Stimulated activated CD8-positive, alpha-beta memory T cell treated with anti-CD3 and anti-CD28 coated beads, Interleukin-7, amount 100 ng/mL, for 1 hour (primary cell): ENCODE measurements around the gene FNDC3A.

Experiments
- DNase-seq, 2 donors: peaks; one replicate each; pipeline ENCODE4 v3.0.0-alpha.2; 2020; ENCODE audit warnings: low read depth in 2 of 2

The FNDC3A gene, protein sequence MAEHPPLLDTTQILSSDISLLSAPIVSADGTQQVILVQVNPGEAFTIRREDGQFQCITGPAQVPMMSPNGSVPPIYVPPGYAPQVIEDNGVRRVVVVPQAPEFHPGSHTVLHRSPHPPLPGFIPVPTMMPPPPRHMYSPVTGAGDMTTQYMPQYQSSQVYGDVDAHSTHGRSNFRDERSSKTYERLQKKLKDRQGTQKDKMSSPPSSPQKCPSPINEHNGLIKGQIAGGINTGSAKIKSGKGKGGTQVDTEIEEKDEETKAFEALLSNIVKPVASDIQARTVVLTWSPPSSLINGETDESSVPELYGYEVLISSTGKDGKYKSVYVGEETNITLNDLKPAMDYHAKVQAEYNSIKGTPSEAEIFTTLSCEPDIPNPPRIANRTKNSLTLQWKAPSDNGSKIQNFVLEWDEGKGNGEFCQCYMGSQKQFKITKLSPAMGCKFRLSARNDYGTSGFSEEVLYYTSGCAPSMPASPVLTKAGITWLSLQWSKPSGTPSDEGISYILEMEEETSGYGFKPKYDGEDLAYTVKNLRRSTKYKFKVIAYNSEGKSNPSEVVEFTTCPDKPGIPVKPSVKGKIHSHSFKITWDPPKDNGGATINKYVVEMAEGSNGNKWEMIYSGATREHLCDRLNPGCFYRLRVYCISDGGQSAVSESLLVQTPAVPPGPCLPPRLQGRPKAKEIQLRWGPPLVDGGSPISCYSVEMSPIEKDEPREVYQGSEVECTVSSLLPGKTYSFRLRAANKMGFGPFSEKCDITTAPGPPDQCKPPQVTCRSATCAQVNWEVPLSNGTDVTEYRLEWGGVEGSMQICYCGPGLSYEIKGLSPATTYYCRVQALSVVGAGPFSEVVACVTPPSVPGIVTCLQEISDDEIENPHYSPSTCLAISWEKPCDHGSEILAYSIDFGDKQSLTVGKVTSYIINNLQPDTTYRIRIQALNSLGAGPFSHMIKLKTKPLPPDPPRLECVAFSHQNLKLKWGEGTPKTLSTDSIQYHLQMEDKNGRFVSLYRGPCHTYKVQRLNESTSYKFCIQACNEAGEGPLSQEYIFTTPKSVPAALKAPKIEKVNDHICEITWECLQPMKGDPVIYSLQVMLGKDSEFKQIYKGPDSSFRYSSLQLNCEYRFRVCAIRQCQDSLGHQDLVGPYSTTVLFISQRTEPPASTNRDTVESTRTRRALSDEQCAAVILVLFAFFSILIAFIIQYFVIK

DNA sequence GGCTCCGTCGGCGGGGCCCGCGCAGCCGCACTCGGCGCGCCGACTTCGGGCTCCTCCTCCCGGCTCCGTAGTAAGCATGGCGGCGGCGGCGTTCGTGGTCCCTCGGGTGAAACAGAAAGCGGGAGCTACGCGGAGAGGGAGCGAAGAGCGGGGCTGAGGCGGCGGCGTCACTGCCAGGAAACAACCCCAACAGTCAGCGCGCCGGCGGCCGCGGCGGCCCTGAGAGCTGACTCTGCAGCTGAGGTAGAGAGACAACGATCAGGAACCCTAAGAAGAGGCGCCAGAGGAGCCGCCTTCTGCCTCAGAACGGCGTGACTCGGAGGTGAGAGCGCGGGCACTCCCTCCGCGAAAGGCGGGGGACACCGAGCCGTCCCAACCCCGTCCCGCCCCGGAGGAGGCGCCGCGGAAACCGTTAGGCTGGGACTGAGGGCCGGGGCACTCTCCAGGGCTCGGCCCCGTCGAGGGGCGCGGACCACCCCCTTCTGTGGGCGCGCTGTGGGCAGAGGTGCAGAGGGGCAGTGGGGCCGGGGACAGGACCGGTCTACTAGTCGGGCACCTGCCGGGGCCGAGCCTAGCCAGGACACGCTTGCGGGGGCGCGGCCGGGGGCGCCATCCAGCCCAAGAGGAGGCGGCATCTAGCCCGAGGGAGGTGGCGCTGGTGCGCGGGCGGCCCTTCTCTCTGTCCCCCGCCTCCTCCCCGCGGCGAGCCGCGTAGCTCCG lies at the start of gene FNDC3A:
FNDC3A (plus strand) TSS at position 57 of the 720 bp plus-strand sequence. CDS start 30,279 bp downstream, outside the sequence.
- DNase-seq: peak; percentile 59 to 64

DNA sequence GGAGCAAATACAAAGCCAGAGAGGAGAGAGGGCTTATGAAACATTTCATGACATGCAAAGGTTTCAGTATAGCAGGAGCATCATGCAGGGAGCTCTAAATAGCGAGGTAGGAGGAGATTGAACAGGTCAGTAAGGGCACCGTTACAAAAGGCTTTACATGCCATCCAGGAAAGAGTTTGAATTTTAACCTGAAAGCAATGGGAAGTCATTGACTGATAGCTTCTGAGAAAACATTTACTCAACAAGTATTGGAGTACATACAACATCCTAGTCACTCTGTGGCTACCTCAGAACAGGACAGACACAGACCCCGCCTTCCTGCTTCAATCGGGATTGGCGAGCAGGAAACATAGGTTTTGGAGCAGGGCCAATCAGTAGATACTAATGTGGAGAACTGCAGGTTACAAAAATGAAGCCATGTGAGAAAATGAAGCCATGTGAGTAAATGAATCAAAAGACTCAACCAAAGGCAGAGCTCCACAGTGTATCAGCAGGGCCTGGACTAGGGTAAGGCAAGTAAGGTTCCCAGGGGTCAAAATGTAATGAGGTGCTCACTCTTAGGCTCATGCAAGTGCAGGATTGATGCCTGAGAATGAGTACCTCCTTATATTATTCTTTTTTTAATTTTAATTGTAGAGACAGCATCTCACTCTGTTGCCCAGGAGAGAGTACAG lies 46.8 kb upstream of the FNDC3A start:
- DNase-seq: no peak

DNA sequence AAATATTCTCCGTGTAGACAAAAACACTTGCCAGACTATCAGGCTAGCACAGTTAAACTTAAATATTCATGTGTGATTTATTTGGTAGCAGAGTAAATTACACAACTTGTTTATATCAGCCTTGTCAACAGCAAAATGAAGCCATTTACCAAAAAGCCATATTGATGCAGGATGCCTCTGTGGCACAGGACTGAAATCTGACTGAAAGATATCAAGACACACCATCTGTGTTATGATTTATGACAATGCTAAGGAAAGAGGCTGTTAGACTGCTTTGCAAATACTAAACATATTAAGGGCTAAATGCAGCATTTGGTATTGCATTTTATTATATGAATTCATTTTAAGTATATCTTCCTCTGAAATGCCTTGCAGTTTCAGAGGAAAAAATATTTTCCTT lies 44.8 kb upstream of the FNDC3A start:
- DNase-seq: no peak

DNA sequence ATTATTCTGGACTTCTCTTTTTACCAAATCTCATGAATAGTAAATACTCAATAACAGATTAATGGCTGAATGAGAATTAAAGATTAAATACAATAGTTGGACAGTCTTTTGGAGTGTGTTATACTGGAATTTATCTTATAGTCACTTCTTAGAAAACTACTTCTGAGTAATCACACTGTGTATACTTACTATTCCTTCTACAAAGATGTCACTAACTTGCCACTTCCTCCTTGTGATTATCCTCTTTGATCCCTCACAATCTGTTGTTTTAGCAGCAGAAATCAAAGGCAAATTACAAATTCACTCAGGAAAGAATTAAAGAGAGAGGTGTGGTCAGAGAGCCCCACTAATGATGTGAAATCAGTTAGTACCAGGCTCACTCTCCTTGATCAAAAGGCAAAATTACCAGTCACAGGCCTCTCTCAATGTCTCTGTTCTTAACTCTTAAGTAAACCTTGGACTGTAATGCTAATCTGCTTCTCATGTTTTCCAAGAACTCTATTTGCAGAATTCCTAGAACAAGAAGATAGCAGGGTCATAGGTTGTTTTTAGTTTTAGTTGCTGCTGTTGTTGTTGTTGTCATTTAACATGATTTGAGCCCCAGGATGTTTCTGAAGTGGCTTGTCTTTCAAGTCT lies 37.3 kb upstream of the FNDC3A start:
- DNase-seq: no peak

DNA sequence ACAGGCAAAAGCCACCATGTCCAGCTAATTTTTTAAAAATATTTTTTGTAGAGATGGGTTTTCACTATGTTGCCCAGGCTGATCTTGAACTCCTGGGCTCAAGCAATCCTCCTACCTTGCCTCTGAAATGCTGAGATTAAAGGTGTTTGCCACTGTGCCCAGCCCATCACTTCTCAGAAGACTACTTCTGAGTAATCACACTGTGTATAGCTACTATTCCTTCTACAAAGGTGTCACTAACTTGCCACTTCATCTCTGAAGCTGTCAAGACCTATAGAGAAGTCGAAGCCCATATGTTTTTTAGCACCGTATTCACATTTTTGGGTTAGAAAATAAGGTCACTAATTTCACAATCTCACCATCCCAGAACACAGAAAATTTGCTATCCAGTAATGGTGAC lies 36.0 kb upstream of the FNDC3A start:
- DNase-seq: no peak

DNA sequence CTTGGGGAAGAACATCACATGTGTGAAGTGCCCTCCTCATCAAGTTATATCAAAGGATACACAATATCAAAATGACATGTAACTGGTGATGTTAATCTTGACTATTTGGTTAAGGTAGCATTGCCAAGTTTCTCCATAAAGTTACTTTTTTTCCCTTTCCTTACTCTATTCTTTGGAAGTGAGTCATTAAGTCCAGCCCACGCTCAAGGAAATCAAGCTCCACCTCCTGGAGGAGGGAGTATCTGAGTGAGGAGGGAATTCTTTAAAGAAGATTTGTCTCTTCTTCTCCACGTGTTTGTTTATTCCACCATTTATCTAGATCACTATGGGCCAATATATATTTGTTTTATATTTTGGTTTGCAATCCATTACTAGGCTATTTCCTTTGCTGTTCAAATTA lies 33.6 kb upstream of the FNDC3A start:
- no peak for DNase-seq

DNA sequence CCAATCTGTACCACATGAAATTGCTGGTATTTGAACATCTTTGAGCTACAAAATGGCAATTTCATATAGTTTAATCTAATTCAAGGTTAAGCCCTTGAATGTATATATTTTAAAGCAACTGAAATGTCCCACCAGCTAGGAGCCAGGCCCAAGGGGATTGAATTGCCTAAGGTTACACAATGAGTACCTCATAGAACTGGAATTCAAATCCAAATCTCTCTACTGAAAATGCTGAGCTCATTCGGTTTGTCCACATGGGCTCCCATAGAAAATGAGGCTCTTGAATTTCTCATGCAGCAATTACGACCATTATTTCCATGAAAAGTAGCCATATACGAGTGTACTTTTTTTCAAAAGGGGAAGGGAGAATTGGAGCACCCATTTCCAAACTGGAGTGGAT lies 31.5 kb upstream of the FNDC3A start:
- no peak for DNase-seq

DNA sequence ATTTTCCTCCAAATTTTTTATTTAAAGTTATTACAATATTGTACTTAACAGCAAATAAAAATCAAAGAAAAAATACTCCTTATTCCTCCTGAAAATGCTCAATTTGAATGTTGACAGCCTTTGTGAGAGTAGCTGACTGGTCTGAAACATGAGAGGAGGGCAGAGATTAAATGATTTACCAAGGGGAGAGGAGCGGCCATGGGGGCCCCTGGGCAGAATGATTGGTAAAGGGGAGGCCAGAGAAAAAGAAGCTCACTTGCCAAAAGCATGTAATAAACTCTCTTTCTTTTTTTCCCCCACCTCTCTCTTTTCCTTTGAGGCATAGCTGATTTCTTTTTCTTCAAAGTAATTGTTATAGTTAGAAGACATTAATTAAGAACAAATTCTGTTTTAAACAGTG lies 30.1 kb upstream of the FNDC3A start:
- DNase-seq: no peak

DNA sequence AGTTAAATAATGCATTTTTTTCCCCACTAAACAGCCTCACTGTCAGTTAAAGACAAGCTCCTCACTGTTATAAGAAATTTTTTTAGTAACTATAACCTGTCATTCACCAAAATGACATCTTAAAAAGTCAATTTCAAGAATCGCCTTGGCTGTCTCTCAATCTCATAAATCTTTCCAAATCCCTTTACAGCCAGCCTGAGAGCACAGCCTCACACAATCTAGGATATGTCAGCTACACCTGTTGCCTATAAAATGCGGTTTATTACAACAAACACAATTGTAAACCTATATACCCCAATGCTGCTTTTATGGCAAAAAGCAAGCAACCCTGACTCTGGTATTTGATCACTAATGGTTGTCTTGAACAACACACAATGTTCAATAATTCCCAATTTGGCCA lies 29.5 kb upstream of the FNDC3A start:
- no peak for DNase-seq

DNA sequence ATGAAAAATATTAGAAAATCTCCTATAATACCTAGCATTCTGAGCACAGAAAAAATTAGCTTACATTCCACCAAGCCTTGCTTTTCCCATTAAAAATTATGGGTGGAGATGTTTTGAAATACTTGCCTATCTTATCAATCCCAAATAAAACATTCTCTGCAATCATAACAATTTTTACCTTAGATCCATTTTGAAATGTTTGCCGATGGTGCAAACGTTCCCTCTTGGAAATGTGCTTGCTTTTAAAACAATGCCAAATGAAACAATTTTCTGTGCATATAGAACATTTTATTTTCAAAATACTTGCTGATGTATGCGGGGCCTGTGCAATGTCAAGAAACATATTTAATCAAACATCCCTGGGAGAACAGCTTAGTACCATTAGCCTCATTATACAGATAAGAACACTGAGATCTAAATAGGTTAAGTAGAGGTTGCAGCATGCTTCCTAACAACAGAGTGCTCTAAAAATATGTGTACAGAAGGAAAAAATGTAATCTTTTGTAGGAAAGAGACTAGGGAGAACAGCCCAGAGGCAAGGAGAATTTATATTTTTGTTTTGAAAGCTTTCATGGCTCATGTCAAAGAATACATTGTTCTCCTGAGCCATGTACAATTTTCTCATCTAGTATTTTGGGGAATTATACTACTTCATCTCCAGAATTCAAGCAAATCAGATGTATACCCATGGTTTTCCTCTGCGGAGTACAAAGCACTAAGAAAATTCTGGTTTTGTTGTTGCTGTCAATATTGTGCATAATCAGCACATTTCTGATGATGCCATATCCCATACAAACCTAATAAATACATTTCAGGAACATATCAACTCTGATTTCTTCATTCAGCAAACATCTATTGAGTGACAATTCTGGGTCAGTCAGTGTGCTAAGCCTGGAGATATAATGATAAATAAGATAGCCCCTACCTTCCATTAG lies 25.9 kb upstream of the FNDC3A start:
- no peak for DNase-seq

DNA sequence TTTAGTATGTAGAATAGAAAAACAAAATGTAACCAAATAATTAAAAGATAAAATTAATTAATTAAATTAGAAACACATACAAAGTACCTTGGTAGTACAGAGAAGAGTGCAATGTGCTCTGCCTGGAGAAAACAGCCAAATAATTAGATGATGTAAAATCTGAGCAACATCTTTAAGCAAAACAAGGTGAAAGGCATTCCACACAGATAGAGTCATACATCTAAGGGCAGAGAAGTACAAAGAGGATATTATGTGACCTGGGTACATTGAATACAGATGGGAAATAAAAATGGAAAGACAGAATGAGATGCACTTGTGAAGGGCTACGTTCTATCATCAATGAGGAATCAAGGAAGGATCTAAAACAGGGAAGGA lies 25.2 kb upstream of the FNDC3A start:
- DNase-seq: no peak

DNA sequence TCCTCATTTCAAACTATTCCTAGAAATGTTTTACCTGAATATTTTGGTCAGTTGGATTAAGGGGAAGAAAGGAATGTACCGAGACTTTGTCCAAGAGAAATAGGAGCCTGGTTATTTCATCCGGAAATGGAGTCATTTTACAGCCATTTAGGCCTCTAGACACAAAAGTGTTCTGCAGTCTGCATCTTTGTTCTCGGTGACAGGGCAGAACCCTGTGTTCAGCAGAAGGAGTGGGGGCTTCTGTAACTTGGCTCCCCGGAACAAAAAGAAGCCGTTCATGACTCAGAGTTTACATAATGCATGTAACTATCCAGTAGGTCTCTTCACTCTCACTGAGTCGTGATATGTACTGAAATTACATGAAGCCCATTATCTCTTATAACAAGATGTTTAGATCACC lies 21.6 kb upstream of the FNDC3A start:
- DNase-seq: no peak

DNA sequence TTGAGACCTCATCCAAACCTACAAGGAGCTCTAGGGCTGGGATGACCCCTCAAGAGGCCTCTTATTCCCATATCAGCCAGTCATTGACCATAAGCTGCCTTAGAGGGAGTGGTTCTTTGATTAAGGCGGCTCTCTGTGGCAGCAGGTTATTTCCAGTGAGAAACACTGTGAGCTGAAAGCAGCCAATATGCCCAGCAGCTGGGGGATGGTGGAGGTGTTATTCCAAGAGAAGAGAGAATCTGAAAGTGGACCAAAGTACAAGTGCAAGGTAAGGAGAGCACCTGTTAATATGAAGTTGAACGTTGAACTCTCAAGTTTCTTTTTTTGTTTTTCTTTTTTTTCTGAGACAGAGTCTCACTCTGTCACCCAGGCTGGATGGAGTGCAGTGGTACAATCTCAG lies 20.2 kb upstream of the FNDC3A start:
- no peak for DNase-seq

DNA sequence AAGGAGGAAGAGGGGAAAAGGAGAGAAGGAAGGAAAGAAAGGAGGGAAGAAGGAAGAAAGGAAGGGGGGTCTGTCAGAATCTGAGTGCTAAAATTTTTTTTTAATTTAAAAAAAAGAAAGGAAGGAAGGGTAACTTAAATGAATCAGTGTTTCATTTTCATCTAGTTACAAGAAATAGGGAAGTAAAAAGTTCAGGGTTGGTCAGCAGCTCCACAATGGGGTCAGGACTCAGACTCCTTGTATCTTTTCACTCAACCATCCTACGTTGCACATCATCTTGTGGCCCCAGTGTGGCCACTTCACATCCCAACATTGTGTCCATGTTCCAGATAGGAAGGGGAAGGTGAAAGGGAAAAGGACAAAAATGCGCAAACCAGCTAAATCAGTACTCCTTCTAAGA lies 14.3 kb upstream of the FNDC3A start:
- DNase-seq: no peak

DNA sequence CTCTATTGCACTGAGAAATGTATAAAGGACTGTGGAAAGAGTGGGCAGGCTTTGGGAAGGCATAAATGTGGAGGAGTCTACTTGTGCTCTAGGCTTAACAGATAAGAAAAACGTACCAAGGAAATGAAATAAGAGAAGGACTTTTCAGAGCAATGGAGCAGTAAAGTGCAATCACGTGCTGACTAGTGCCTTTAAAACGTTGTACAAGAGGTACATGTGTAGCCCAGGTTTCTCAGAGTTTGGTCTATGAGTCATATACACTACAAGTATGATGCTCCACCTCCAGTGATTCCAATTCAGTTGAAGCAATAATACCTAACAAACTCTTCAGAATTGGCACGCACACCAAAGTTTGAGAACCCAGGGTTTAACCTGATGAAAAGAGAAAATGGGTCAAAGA lies 13.4 kb upstream of the FNDC3A start:
- no peak for DNase-seq

DNA sequence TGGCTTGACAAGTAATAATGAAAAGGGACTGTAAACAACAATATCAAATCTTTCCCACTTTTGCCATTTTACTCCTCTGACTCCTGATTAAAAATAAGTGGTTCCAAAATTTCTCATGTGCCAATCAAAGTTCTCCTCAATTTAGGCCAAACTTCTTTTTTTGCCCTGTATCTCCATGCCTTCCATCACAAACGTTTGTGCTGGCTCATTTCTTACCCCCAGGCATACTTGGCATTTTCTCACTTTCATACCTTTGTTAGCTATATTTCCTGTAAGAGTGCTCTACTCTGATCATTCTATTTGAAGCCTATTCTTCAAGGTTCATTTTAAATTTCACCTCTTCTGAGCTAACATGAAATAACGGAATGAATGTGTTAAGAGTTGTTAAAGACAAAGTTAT lies 10.0 kb upstream of the FNDC3A start:
- DNase-seq: no peak

DNA sequence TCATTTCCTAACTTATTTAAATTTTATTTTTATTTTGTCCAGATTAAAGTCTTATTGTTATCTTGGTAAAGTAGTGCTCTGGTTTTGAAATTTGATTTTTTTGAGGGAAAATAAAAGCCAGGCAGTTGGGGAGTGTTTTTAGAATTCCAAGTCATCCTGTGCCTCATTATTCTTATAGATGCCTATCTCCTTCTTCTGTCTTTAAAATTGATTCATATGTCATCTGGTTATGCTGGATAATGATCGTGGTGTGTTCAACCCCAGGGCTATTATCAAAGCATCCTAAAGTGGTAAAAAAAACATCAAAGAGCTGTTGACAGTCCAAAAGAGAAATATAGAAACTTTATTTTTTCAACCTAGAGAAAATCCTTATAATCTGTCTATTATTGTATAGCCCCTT lies 6.0 kb upstream of the FNDC3A start:
- DNase-seq: no peak

DNA sequence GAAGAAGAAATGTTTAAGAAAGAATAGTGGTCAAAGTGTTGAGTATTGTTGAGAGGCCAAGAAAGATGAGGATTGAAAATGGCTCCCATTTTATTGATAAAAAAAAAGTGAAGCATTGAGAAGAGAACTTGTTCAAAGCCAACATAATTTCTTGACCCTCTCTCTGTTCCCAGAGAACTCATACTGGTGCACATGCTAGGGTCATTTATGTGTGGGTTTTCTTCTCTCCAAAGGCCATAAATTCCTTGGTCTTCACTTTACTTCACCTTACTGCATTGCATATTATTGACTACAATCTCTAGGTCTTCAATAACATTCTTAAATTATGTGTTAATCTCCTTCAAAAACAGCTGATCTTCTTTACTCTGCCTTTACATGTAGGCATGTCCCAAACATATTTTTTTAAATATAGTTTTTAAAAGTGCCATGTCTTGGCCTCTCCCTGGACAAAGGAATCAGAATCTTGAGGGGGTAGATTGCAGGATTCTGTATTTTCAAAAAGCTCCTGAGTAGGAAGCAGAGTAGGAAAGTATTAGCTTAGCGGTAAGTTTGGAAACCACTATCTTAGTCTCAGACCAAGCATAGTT lies 1.8 kb upstream of the FNDC3A start:
- no peak for DNase-seq
